Astrocyte (in vitro differentiated cells and primary cell): Measurements from ENCODE around the gene TMOD4.

Source experiments
- CTCF ChIP-seq: IDR thresholded peaks from 2 replicates; pipeline ENCODE4 v1.5.1; 2011; ENCODE audit warnings: low read depth, mild to moderate bottlenecking, inconsistent platforms, low read length, moderate library complexity; ENCODE audit not compliant: insufficient read depth
- EZH2 ChIP-seq: IDR thresholded peaks from 2 replicates; pipeline ENCODE4 v1.6.1; 2012; ENCODE audit warnings: mild to moderate bottlenecking, low read length, inconsistent platforms; ENCODE audit not compliant: insufficient read depth

DNA sequence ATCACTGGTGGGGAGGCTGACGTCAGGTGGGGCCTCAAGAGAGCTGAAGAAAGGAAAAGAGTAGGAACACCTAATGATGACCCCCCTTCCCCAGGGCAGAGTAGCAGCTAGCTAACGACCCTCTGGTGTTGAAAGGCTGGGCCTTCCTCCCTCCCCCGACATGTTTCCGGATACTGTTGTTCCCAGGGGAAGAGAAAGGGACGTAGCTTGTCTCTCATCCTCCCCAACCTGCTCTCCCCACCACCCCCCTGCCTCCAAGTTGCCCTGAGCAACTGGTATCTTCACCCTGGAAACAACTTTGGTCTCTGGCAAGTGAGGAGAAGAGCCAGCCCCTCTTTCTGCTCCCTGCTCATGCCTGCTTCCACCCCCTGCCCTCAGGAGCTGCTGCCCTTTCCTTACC, 31.8 kb downstream of the TMOD4 start:
- TF ChIP-seq CTCF (no peak), EZH2 (no peak)
